ELF-1 (cell line): ENCODE measurements around the gene CLSTN1.
A peak's percentile ranks its signal among the peaks of the same experiment; 100 is the strongest.
"Not testable (repeated sequence)": the region's sequence is repeated elsewhere in the genome, so short reads cannot be mapped to it uniquely, and the experiment has no call there.

Experiments used
- DNase-seq: peaks from one replicate; pipeline ENCODE4 v3.0.0-alpha.2; 2016; ENCODE audit warnings: low read depth, low spot score

CLSTN1 gene

DNA sequence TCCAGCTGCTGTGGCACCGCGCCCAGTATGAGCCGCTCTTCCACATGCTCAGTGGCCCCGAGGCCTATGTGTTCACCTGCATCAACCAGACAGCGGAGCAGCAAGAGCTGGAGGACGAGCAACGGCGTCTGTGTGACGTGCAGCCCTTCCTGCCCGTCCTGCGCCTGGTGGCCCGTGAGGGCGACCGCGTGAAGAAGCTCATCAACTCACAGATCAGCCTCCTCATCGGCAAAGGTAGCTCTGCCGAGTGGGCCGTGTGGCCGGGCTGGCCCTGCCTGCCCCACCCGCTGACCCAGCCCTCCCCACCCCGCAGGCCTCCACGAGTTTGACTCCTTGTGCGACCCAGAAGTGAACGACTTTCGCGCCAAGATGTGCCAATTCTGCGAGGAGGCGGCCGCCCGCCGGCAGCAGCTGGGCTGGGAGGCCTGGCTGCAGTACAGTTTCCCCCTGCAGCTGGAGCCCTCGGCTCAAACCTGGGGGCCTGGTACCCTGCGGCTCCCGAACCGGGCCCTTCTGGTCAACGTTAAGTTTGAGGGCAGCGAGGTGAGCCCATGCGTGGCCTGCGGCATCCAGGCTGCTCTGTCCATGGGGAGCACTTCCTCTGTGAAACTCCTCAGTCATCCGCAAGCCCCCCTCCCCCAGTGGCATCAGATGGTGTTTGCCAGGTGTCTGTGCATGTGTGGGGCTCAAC is 108.1 kb downstream of the CLSTN1 start:
- DNase-seq = no peak

DNA sequence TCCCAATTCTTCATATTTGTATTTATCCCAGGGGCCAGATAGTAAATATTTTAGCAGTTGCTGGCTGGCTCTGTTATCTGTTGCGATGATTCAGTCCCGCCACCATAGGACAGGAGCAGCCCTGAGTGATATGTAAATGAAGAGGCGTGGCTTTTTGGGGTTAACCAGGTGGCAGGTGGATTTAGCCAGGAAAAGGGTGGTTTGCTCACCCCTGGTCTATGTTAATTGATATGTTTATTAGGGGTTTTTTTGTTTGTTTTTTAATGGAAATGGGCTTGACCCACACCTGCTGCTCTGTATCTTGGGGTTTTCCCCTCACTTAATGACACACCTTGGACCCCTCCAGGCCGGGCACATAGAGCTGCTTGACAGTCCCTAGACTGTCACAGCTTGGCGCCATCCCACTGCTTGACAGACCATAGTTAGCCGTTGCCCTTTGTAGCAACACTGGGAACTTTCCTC is 109.5 kb downstream of the CLSTN1 start:
- peak; percentile 63 for DNase-seq

DNA sequence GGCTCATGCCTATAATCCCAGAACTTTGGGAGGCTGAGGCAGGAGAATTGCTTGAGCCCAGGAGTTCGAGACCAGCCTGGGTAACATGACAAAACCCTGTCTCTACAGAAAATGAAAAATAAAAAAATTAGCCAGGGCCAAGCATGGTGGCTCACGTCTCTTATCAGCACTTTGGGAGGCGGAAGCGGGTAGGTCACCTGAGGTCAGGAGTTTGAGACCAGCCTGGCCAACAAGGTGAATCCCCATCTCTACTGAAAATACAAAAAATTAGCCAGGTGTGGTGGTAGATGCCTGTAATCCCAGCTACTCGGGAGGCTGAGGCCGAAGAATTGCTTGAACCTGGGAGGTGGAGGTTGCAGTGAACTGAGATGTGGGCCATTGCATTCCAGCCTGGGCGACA is 111.0 kb downstream of the CLSTN1 start:
- DNase-seq = not testable (repeated sequence)

DNA sequence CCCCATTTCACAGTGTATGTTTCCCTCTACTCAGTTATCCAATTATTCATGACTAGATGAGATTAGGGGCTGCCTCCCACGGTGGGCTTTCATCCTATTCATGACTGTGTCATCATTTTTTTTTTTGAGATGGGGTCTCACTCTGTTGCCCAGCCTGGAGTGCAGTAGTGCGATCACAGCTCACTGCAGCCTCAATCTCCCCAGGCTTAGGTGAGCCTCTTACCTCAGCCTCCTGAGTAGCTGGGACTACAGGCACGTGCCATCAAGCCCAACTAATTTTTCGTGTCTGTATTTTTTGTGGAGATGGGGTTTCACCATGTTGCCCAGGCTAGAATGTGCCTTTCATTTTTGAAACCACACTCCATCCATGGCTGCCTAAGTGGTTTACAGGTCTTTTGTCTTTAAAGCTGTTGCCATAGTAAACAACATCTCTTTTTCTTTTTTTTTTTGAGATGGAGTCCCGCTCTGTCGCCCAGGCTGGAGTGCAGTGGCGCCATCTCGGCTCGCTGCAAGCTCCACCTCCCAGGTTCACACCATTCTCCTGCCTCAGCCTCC is 112.2 kb downstream of the CLSTN1 start:
- DNase-seq = no peak

DNA sequence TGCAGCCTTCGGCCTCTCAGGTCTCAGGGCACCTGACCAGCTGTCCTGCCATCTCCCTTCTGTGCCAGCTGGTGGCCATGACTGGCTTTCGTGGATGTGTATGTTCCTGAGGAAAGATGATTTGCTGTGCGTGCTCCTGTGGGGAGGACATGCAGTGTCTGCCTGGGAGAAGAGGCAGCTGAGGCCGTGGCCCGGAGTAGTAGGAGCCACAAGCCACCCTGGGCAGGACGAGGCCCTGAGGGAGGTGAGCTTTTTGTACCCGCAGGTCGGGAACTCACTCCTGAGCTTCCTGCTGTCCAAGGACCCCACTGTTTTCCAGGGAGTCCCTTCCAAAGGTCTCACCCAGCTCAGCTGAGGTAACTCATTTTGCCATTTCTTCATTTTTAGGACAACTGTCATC is 113.7 kb downstream of the CLSTN1 start:
- DNase-seq = no peak

DNA sequence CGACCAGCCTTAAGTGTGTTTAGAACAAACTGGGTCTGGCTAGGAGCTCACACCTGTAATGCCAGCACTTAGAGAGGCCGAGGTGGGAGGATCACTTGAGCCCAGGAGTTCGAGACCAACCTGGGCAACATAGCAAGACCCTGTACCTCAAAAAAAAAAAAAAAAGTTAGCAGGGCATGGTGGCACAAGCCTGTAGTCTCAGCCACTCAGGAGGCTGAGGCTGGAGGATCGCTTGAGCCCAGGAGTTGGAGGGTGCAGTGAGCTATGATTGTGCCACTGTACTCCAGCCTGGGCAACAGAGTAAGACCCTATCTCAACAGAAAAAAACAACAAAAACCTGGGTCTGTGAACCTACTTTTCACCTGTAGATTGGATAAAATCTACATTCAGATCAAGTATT is 117.6 kb downstream of the CLSTN1 start:
- no peak for DNase-seq

GRCh38 chr1:9705337-9706093 is 118.2 kb downstream of the CLSTN1 start:
- DNase-seq = no peak

GRCh38 chr1:9703681-9704080 is 120.1 kb downstream of the CLSTN1 start:
- DNase-seq = no peak

DNA sequence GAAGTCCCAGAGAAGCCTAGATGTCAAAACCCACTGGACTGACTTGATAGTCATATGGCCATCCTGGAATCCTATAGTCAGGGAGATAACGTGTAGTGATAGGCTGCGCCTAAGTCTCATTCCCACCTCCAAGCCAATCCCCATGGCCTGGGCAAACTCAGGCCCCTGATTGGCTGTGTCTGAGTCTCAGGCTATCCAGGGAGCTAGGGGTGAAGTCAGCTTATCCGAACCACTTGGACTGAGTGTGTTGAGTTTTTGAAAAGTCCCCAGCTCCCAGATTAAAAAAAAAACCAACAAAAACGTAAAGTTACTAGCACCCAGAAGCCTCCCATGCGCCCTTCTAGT is 120.6 kb downstream of the CLSTN1 start:
- no peak for DNase-seq

DNA sequence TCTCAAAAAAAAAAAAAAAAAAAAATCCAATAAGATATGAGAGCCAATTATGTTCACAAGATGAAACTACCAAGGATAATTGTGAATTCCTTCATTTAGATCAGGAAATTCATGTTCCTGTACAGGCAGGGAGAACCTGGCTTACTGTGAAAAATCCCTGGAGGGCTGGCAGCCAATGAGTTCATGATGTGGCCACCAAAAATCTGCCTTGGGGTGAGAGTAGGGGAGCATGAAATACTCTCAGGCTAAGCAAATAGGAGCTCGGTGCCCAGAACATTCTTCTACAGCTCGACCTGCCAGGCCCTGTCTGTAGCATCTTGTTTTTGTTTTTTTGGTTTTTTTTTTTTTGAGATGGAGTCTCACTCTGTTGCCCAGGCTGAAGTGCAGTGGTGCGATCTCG is 122.1 kb downstream of the CLSTN1 start:
- DNase-seq = no peak

GRCh38 chr1:9700340-9700739 is 123.4 kb downstream of the CLSTN1 start:
- no peak for DNase-seq

DNA sequence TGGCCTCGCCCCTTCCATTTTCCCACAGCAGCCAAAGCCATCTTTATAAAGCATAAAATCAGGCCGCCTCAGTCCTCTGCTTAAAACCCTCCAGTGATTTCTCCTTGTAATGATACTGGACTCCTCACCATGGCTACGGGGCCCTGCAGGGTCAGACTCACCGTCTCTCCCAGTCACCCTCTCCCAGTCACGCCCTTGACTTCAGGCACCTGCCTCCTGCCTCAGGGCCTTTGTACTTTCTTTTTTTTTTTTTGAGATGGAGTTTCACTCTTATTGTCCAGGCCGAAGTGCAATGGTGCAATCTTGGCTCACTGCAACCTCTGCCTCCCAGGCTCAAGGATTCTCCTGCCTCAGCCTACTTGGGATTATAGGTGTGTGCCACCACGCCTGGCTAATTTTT is 124.4 kb downstream of the CLSTN1 start:
- no peak for DNase-seq

DNA sequence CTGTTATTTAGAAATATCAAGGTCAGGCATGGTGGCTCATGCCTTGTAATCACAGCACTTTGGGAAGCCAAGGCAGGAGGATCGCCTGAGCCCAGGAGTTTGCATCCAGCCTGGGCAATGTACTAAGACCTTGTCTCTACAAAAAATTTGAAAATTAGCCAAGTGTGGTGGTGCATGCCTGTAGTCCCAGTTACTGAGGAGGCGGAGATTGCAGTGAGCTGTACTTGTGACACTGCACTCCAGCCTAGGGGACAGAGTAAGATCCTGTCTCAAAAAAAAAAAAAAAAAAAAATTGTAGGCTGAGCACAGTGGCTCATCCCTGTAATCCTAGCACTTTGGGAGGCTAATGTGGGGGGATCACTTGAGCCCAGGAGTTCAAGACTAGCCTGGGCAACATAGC is 127.0 kb downstream of the CLSTN1 start:
- DNase-seq = no peak

DNA sequence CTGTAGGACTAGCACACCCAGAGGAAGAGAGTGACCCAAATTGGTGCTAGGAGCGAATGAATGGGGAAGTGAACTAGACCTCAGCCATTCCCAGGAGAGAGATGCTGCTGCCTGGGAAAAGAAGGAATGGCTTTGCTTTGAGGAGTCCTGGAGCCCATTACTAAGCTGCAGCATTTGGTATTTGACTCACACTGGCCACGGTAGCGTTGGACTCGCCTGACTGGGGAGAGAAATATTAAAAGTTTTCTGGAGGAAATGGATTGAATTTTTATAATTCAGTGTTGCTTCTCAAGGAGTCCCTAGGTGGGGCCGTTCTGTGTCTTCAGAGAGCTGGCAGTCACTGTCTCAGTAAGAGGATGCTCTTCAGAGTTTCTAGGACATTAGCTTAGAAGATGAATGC is 132.1 kb downstream of the CLSTN1 start:
- no peak for DNase-seq

- DNase-seq = no peak
Observed at GRCh38 chr1:9691108-9691445, 132.7 kb downstream of the CLSTN1 start.

DNA sequence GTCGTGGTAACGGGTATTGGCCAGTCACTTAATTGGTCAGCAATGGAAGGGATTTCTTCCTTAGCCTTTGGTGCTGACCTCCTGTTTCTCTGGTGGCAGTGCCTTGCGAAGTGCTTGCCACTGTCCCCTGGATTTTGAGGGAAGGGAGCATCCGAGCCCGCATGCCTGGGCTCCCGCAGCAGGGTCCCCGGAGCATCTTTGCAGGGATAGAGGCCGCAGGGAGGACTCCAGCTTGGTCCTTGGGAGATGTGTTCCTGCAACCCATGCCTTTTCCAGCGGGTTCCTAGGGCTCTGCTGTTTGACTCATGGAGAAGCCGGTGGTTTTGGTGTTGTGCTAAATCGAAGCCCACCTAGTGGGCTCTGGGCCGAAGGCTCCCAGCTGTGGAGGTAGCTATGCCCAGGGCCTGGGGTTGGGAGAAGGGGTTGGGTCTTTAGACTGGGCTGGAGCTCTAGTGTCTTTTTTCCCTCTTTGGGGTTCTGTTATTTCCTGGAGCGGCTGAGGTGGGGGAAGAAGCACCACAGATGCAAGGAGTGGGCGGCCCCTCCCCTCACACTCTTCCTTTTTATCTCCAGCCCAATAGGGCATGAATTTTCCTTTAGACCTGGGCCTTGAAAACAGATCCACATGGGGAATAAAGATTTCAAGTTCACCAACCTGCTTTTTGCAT is 133.2 kb downstream of the CLSTN1 start:
- DNase-seq = no peak

DNA sequence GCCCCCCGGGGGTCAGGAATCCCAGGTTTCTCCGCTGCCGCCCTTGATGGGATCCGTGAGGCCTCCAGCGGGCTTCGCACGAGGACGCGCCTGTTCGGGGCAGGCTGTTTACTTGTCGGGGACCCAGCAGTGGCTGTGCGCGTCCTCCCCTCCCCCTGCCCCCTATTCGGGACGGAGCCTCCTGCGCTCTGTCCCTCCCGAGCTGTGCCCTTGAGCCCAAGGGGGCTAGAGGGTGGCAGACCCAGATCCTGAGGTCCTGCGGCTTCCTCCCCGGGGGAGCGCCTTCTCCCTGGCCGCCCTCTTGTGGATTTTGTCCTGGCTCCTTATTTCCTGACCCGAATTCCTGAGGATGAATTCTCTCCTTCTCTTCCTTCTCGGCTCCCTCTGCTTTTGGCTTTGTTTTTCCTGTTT is 133.8 kb downstream of the CLSTN1 start:
- peak; percentile 54 for DNase-seq

- DNase-seq = peak; percentile 80
Observed at GRCh38 chr1:9689011-9689706, 134.6 kb downstream of the CLSTN1 start.

DNA sequence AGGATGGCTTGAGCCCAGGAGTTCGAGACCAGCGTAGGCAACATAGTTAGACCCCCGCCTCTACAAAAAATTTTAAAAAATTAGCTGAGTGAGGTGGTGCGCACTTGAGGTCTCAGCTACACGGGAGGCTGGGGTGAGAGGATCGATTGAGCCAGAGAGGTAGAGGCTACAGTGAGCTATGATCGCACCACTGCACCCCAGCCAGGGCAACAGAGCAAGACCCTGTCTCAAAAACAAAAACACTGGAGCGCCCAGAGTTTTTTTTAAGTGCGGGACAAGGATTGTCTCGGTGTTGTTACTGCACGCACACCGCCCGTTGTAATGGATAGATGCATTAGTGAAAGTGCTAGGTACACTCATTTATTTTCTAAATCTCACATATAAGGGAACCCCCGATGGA is 135.2 kb downstream of the CLSTN1 start:
- DNase-seq = no peak

DNA sequence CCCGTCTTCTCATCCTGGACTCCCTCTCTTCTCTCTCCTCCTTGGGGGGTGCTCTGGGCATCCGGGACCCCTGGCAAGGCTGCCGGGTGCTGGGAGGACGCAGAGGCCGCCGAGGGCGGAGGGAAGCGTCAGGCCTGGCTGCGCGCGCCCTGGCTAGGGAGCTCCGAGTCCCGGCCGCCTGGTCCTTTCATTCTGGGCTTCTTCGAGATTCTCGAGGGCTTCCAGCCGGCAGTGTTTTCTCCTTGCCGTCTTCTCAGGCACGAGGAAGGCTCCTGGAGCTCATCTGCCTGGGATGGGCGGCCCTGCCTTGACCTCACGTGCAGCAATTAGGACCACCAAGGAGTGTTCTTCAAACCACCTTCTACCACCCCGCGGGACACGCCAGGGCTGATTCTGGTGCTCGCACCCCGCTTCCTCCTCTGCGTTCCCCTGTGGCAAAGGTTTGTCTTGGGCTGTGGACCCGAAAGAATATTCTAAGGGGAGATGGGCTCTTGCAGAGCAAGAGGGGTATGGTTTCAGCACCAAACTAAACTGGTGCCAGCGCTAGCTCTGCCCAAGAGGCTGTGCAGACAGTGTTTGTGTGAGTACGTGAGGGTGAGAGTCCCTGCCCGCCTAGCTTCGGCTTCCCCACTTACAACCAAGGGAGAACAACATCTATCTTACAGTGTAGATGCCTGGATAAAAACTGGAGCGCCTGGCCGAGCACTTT is 135.7 kb downstream of the CLSTN1 start:
- peak; percentile 46 for DNase-seq

DNA sequence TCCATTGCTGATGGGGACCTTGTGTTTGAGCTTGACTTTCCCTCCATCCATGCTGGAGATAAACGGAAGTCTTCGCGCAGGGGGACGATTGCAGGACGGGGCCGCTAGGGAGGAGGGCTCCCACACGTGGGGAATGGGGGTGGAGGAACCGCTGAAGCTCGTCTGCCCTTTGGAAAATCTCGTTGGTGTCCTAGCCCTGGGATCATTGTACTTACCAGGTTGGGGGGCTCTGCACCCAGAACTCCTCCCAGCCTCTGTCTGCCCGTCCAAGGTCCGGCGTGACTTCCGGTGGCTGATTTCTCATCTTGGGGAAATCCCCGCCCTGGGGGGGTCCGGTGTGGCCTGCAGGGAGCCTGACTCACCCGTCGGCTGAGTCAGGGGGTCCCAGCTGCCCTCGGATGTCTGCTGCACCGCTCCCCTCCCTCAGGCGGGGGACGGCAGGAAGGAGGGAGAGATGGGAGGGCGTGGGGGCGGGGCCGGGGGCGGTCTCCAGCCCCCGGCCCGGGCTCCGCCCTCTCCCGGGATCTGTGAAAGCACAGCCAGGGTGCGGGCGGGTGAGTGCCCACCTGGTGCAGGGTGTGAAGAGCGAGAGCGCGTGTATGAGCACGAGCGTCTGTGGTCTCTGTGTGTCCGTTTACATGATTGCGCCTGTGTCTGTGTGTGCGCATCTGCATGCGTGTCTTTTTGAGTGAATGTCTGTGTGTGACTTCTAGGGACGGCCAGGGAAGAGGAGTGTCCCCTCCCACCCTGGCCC is 136.5 kb downstream of the CLSTN1 start:
- peak; percentile 76 for DNase-seq
